ENCODE measurements around the gene ARHGAP29.

DNA sequence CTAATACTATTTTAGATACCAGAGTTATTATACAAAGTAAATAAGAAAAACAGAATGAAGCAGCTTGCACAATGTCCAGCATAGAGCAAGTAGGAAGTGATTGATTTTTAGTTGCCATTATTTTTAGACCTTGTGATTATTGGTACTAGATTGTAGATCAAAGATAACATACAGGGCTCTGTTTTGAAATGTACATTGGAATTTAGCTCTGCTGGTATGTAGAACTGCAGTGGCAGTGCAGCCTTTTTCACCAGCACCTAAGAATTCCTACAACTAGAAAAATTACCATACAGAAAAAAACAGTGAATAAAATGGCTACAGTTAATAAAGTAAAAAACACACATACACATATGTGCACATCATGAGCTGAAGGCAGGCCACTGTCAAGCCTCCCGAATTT is 84.3 kb downstream of the ARHGAP29 start:
- TF ChIP-seq CTCF (conservative IDR thresholded peaks at IDR 0.05): no peak
- TF ChIP-seq ZFX (IDR thresholded peaks at IDR 0.05): no peak

Measured in C4-2B (cell line).